Endothelial cell of umbilical vein (primary cell): ENCODE results near the gene ARHGAP28. TPM values are rescaled to one million over a fixed set of nuclear protein-coding genes. Genes with fewer than 3 reads are reported as not detected.

ENCODE experiments used
- BruUV-seq: library from RNA; stranded (reverse); fragments of 400-500 nt; replicated peaks from 2 replicates; lab custom pipeline; 2021; lab: Mats Ljungman, UMichigan
- CTCF ChIA-PET: fragments of 300-600, 350-600 bp; sonication (Branson Sonifier 250); formaldehyde crosslinking; loops from one replicate; lab custom pipeline; 2021; ENCODE audit warnings: antibody characterized with exemption, inconsistent platforms; lab: Charles Lee
- POLR2A ChIA-PET: fragments of 300-600, 350-600 bp; sonication (Branson Sonifier 250); formaldehyde crosslinking; loops from one replicate; lab custom pipeline; 2021; ENCODE audit warnings: antibody characterized with exemption, inconsistent platforms; lab: Charles Lee
- DNase-seq: peaks from one replicate; pipeline ENCODE4 v3.0.0-alpha.2; 2011; ENCODE audit warnings: low read depth, low spot score
- FAIRE-seq: peaks from 2 replicates; lab custom pipeline; 2011; peaks lifted over from hg19 to GRCh38; lab: Jason Lieb, UNC
- H2AFZ ChIP-seq: 2 replicates; pipeline ENCODE4 v1.6.0; 2012; ENCODE audit warnings: low read depth, low read length, control low read depth, inconsistent platforms
- H3K27ac ChIP-seq: 2 replicates; pipeline ENCODE4 v1.5.1; 2011; ENCODE audit warnings: low read depth, mild to moderate bottlenecking, control low read depth, low read length, moderate library complexity; ENCODE audit not compliant: insufficient read depth
- H3K27me3 ChIP-seq, 2 experiments: 2 replicates each; pipeline versions ENCODE4 v1.6.0 to v1.6.1; 2011; ENCODE audit warnings: low read length in 2 of 2, mixed read lengths in 1 of 2; ENCODE audit not compliant: control insufficient read depth in 2 of 2, insufficient read depth in 2 of 2
- H3K36me3 ChIP-seq, 2 experiments: 2 replicates in 1 of 2; 3 replicates in 1 of 2; pipeline ENCODE4 v1.5.1; 2011; ENCODE audit warnings: low read length in 2 of 2, mild to moderate bottlenecking in 1 of 2, moderate library complexity in 1 of 2; ENCODE audit not compliant: control insufficient read depth in 2 of 2, insufficient read depth in 2 of 2; ENCODE audit errors: extremely low read depth in 1 of 2
- H3K4me1 ChIP-seq: 3 replicates; pipeline ENCODE4 v1.5.1; 2011; ENCODE audit warnings: mild to moderate bottlenecking, low read length; ENCODE audit not compliant: control insufficient read depth, insufficient read depth; ENCODE audit errors: extremely low read depth
- H3K4me2 ChIP-seq: 2 replicates; pipeline ENCODE4 v1.6.1; 2011; ENCODE audit warnings: low read length, control low read depth, mixed read lengths; ENCODE audit not compliant: insufficient read depth
- H3K4me3 ChIP-seq, 3 experiments: fragments of 200-600 bp in 1 of 3; sonication (generic), shearing (Covaris generic) in 1 of 3; replicated peaks in 1 of 3; 2 replicates each; pipeline ENCODE4 v1.5.1; 2011 to 2016; ENCODE audit warnings: control low read depth in 3 of 3, low read length in 3 of 3, mild to moderate bottlenecking in 2 of 3, inconsistent platforms in 1 of 3, low read depth in 1 of 3, moderate library complexity in 1 of 3; ENCODE audit not compliant: insufficient read depth in 1 of 3
- H3K79me2 ChIP-seq: 2 replicates; pipeline ENCODE4 v1.6.0; 2012; ENCODE audit warnings: low read length, inconsistent platforms; ENCODE audit not compliant: control insufficient read depth, insufficient read depth
- H3K9ac ChIP-seq: replicated peaks from 2 replicates; pipeline ENCODE3; 2011; ENCODE audit warnings: low read length, control low read depth; ENCODE audit not compliant: insufficient read depth; ENCODE audit errors: extremely low read depth
- H3K9me1 ChIP-seq: replicated peaks from 3 replicates; pipeline ENCODE4 v1.6.0; 2011; ENCODE audit warnings: mild to moderate bottlenecking, low read length; ENCODE audit not compliant: control insufficient read depth, insufficient read depth; ENCODE audit errors: extremely low read depth
- H3K9me3 ChIP-seq: replicated peaks from 2 replicates; pipeline ENCODE4 v1.5.1; 2012; ENCODE audit warnings: low read length, inconsistent platforms; ENCODE audit not compliant: control insufficient read depth, insufficient read depth
- H4K20me1 ChIP-seq: replicated peaks from 2 replicates; pipeline ENCODE3; 2011; ENCODE audit warnings: mild to moderate bottlenecking, low read length; ENCODE audit not compliant: control insufficient read depth, insufficient read depth; ENCODE audit errors: extremely low read depth
- CTCF ChIP-seq, 2 donors: IDR thresholded peaks; 1 replicate in 1 of 2; 2 replicates in 1 of 2; pipeline ENCODE4 v1.5.1; 2011; ENCODE audit warnings: low read length in 2 of 2, mild to moderate bottlenecking in 2 of 2, moderate library complexity in 2 of 2, control low read depth in 1 of 2, inconsistent platforms in 1 of 2, low read depth in 1 of 2; ENCODE audit not compliant: insufficient read depth in 1 of 2; ENCODE audit errors: extremely low read depth in 1 of 2
- EZH2 ChIP-seq: IDR thresholded peaks from 2 replicates; pipeline ENCODE4 v1.6.1; 2012; ENCODE audit warnings: borderline replicate concordance, low read depth, mild to moderate bottlenecking, moderate library complexity, low read length, inconsistent platforms; ENCODE audit not compliant: severe bottlenecking
- FOS ChIP-seq: IDR thresholded peaks from 2 replicates; pipeline ENCODE4 v1.6.1; 2011; ENCODE audit warnings: mild to moderate bottlenecking, low read length, moderate library complexity, borderline replicate concordance; ENCODE audit not compliant: insufficient read depth
- GATA2 ChIP-seq: IDR thresholded peaks from 2 replicates; pipeline ENCODE4 v1.7.0; 2011; ENCODE audit warnings: low read depth, mild to moderate bottlenecking, moderate library complexity, mixed read lengths, low read length; ENCODE audit not compliant: insufficient read length, insufficient read depth
- JUN ChIP-seq: IDR thresholded peaks from 2 replicates; pipeline ENCODE4 v1.6.1; 2011; ENCODE audit warnings: borderline replicate concordance, low read depth; ENCODE audit not compliant: insufficient read length, insufficient read depth
- MAX ChIP-seq: IDR thresholded peaks from 2 replicates; pipeline ENCODE4 v1.6.1; 2011; ENCODE audit not compliant: insufficient read depth, insufficient read length
- MYC ChIP-seq: IDR thresholded peaks from one replicate; pipeline ENCODE4 v1.6.1; 2011; ENCODE audit warnings: mild to moderate bottlenecking, low read depth, low read length
- POLR2A ChIP-seq: IDR thresholded peaks from 2 replicates; pipeline ENCODE4 v1.6.1; 2012; ENCODE audit warnings: low read depth, mild to moderate bottlenecking, control low read depth, low read length
- POLR2AphosphoS5 ChIP-seq: IDR thresholded peaks from 2 replicates; pipeline ENCODE4 v1.6.1; 2012; ENCODE audit warnings: low read depth, mild to moderate bottlenecking, control low read depth, low read length, moderate library complexity; ENCODE audit not compliant: insufficient read depth
- dilution Hi-C: fragments of 300-500 bp; cut with MboI; formaldehyde crosslinking; loops from one replicate; pipeline ENCODE4 v1.15.0; 2019; ENCODE audit warnings: low sequenced_read_pairs; ENCODE audit not compliant: extremely low pct_ligation_motif_present
- intact Hi-C: fragments of 100-400 bp; cut with micrococcal nuclease; formaldehyde crosslinking; loops from one replicate; pipeline ENCODE4 v1.10.0; 2022
- polyA plus RNA-seq, 4 experiments: library from polyadenylated mRNA; depleted of rRNA in 3 of 4; stranded (reverse) in 3 of 4; unstranded in 1 of 4; fragments of >200 nt; gene quantifications; 2 replicates each; pipeline versions ENCODE4 v1.2.1 to v1.2.3, GENCODE V29; 2011 to 2012; ENCODE audit warnings: missing spikeins in 1 of 4
- total RNA-seq: library from RNA; stranded (reverse); gene quantifications from 2 replicates; pipeline ENCODE4 v1.2.3, GENCODE V29; 2021

The ARHGAP28 gene
- total and polyA plus RNA-seq, 2 donors (not counting 3 experiments of a cell fraction or from before 2014, with no cell fraction given): 3.8 to 23.4 TPM

GRCh38 chr18:6757931-6758330 is 28.4 kb downstream of the ARHGAP28 start:
- intact Hi-C loops: no loop called here
- no peaks in the 10 kb centered on the region for H3K27me3 ChIP-seq

More at GRCh38 chr18:6757931-6758330, 28.4 kb downstream of the ARHGAP28 start:
- no peak overlapping the region for H3K9ac ChIP-seq
- no peak overlapping the region for H3K27ac ChIP-seq
- TF ChIP-seq GATA2 (no peak), EZH2 (no peak), POLR2A (no peak), FOS (no peak), POLR2AphosphoS5 (no peak), MYC (no peak), JUN (no peak), CTCF (IDR thresholded peaks at IDR 0.05; ENCODE audit: extremely low read depth in 1 of 2, insufficient read depth in 1 of 2, low read depth in 1 of 2, low read length in 2 of 2) (no peak), MAX (no peak)
- no peaks in the 10 kb centered on the region for H3K36me3 ChIP-seq
- H2AFZ ChIP-seq: no peak overlapping the region
- H3K4me2 ChIP-seq: no peak overlapping the region
- no peaks in the 10 kb centered on the region for H3K9me1 ChIP-seq
- CTCF ChIA-PET: interaction anchor here (0.8 to 1.1 kb wide), 4 partner anchors 10 to 44 kb away, joined by 3 to 4 read pairs (median 4); no protein-coding TSS in a partner anchor
- no peaks in the 10 kb centered on the region for H4K20me1 ChIP-seq
- H3K9me3 ChIP-seq: no peaks in the 10 kb centered on the region
- H3K4me1 ChIP-seq: peaks cover 5% of the 10 kb centered on the region
- FAIRE-seq (no peak), DNase-seq (no peak)
- H3K4me3 ChIP-seq: no peak overlapping the region
- H3K79me2 ChIP-seq: no peaks in the 10 kb centered on the region
- POLR2A ChIA-PET: no interaction called here
- dilution Hi-C loops: no loop called here
- BruUV-seq: no TSS peak
